ENCODE data around the gene CFAP161.

CFAP161 gene

GRCh38 chr15:81133782-81134461 is at the start of gene CFAP161:
Gene CFAP161 (plus strand): TSS chr15:81134270. CDS start chr15:81134330, 60 bp downstream.
- in situ Hi-C loops (cut with HindIII; ENCODE audit: low sequenced_read_pairs): no loop called here

- in situ Hi-C loops (cut with HindIII; ENCODE audit: low sequenced_read_pairs): no loop called here
Observed at GRCh38 chr15:81084716-81085115, 49.4 kb upstream of the CFAP161 start.

- in situ Hi-C loops (cut with HindIII; ENCODE audit: low sequenced_read_pairs): no loop called here
Observed at GRCh38 chr15:81085213-81085612, 48.9 kb upstream of the CFAP161 start.

GRCh38 chr15:81085898-81086297 is 48.2 kb upstream of the CFAP161 start:
- in situ Hi-C loops (cut with HindIII; ENCODE audit: low sequenced_read_pairs): no loop called here

GRCh38 chr15:81087066-81087465 is 47.0 kb upstream of the CFAP161 start:
- in situ Hi-C loops (cut with HindIII; ENCODE audit: low sequenced_read_pairs): no loop called here

GRCh38 chr15:81087694-81088093 is 46.4 kb upstream of the CFAP161 start:
- in situ Hi-C loops (cut with HindIII; ENCODE audit: low sequenced_read_pairs): no loop called here

- in situ Hi-C loops (cut with HindIII; ENCODE audit: low sequenced_read_pairs): no loop called here
Observed at GRCh38 chr15:81088470-81089013, 45.5 kb upstream of the CFAP161 start.

GRCh38 chr15:81091889-81092558 is 42.0 kb upstream of the CFAP161 start:
- in situ Hi-C loops (cut with HindIII; ENCODE audit: low sequenced_read_pairs): no loop called here

GRCh38 chr15:81092559-81092902 is 41.5 kb upstream of the CFAP161 start:
- in situ Hi-C loops (cut with HindIII; ENCODE audit: low sequenced_read_pairs): no loop called here

- in situ Hi-C loops (cut with HindIII; ENCODE audit: low sequenced_read_pairs): no loop called here
Observed at GRCh38 chr15:81093961-81094360, 40.1 kb upstream of the CFAP161 start.

- in situ Hi-C loops (cut with HindIII; ENCODE audit: low sequenced_read_pairs): no loop called here
Observed at GRCh38 chr15:81095690-81096365, 38.2 kb upstream of the CFAP161 start.

- in situ Hi-C loops (cut with HindIII; ENCODE audit: low sequenced_read_pairs): no loop called here
Observed at GRCh38 chr15:81096398-81096797, 37.7 kb upstream of the CFAP161 start.

- in situ Hi-C loops (cut with HindIII; ENCODE audit: low sequenced_read_pairs): no loop called here
Observed at GRCh38 chr15:81097116-81097889, 36.8 kb upstream of the CFAP161 start.

- in situ Hi-C loops (cut with HindIII; ENCODE audit: low sequenced_read_pairs): no loop called here
Observed at GRCh38 chr15:81097890-81098280, 36.2 kb upstream of the CFAP161 start.

GRCh38 chr15:81098349-81098748 is 35.7 kb upstream of the CFAP161 start:
- in situ Hi-C loops (cut with HindIII; ENCODE audit: low sequenced_read_pairs): no loop called here

- in situ Hi-C loops (cut with HindIII; ENCODE audit: low sequenced_read_pairs): no loop called here
Observed at GRCh38 chr15:81098861-81099651, 35.0 kb upstream of the CFAP161 start.

GRCh38 chr15:81101894-81102815 is 31.9 kb upstream of the CFAP161 start:
- in situ Hi-C loops (cut with HindIII; ENCODE audit: low sequenced_read_pairs): no loop called here

GRCh38 chr15:81103857-81104256 is 30.2 kb upstream of the CFAP161 start:
- in situ Hi-C loops (cut with HindIII; ENCODE audit: low sequenced_read_pairs): no loop called here

GRCh38 chr15:81105545-81105944 is 28.5 kb upstream of the CFAP161 start:
- in situ Hi-C loops (cut with HindIII; ENCODE audit: low sequenced_read_pairs): no loop called here
